NCI-H2196 (cell line): ENCODE measurements around the gene COLEC11.
"Not testable (repeated sequence)": the region's sequence is repeated elsewhere in the genome, so short reads cannot be mapped to it uniquely, and the experiment has no call there.

Experiments used
- DNase-seq: peaks from one replicate; lab custom pipeline; 2025; ENCODE audit not compliant: unreplicated experiment; lab: John Stamatoyannopoulos, UW

Gene COLEC11

GRCh38 chr2:3594493-3595281 is at the start of gene COLEC11:
Gene COLEC11 (plus strand): TSS chr2:3595112. CDS start chr2:3604341, 9,229 bp downstream.
- DNase-seq: no peak

GRCh38 chr2:3545788-3546478 is 49.0 kb upstream of the COLEC11 start:
- no peak for DNase-seq

GRCh38 chr2:3547915-3548314 is 47.0 kb upstream of the COLEC11 start:
- DNase-seq: no peak

- no peak for DNase-seq
These were observed 41.0 kb upstream of the COLEC11 start for GRCh38 chr2:3553946-3554345.

- DNase-seq: no peak
These were observed 37.2 kb upstream of the COLEC11 start for GRCh38 chr2:3557639-3558204.

- DNase-seq: peak; percentile 98
These were observed 36.5 kb upstream of the COLEC11 start, which contains the start of gene RNASEH1 for GRCh38 chr2:3558205-3559014. Gene RNASEH1 (minus strand): TSS chr2:3558333. CDS start chr2:3558260, 73 bp downstream.

GRCh38 chr2:3563521-3563976 is 31.4 kb upstream of the COLEC11 start:
- DNase-seq: no peak

GRCh38 chr2:3565117-3565516 is 29.8 kb upstream of the COLEC11 start:
- no peak for DNase-seq

- no peak for DNase-seq
These were observed 28.1 kb upstream of the COLEC11 start for GRCh38 chr2:3566806-3567205.

GRCh38 chr2:3569656-3570055 is 25.3 kb upstream of the COLEC11 start:
- not testable (repeated sequence) for DNase-seq

- no peak for DNase-seq
These were observed 23.6 kb upstream of the COLEC11 start for GRCh38 chr2:3571284-3571683.

- DNase-seq: no peak
These were observed 22.3 kb upstream of the COLEC11 start for GRCh38 chr2:3572620-3573019.

- no peak for DNase-seq
These were observed 20.8 kb upstream of the COLEC11 start for GRCh38 chr2:3574155-3574554.

- no peak for DNase-seq
These were observed 19.2 kb upstream of the COLEC11 start for GRCh38 chr2:3575534-3576262.

GRCh38 chr2:3576263-3576630 is 18.7 kb upstream of the COLEC11 start:
- not testable (repeated sequence) for DNase-seq

- DNase-seq: no peak
These were observed 15.9 kb upstream of the COLEC11 start for GRCh38 chr2:3578987-3579386.

GRCh38 chr2:3580449-3580848 is 14.5 kb upstream of the COLEC11 start:
- DNase-seq: no peak

- DNase-seq: no peak
These were observed 13.3 kb upstream of the COLEC11 start for GRCh38 chr2:3581367-3582262.

- DNase-seq: no peak
These were observed 10.8 kb upstream of the COLEC11 start for GRCh38 chr2:3584076-3584475.
